Esophagus squamous epithelium (tissue), 4 donors: ENCODE measurements around the gene CADPS.

Experiments
- CTCF ChIP-seq, 6 experiments: fragments of 450-650 bp in 4 of 6; fragments of 200-600 bp in 2 of 6; sonication (generic) in 2 of 6; IDR thresholded peaks; one replicate each; pipeline ENCODE4 v1.5.1; 2016 to 2019; ENCODE audit warnings: antibody characterized with exemption in 6 of 6, mild to moderate bottlenecking in 4 of 6, moderate library complexity in 4 of 6
- POLR2A ChIP-seq, 4 donors: fragments of 450-650 bp; IDR thresholded peaks; one replicate each; pipeline ENCODE4 v1.6.1; 2017; ENCODE audit warnings: antibody characterized with exemption in 4 of 4, mild to moderate bottlenecking in 4 of 4, moderate library complexity in 3 of 4

DNA sequence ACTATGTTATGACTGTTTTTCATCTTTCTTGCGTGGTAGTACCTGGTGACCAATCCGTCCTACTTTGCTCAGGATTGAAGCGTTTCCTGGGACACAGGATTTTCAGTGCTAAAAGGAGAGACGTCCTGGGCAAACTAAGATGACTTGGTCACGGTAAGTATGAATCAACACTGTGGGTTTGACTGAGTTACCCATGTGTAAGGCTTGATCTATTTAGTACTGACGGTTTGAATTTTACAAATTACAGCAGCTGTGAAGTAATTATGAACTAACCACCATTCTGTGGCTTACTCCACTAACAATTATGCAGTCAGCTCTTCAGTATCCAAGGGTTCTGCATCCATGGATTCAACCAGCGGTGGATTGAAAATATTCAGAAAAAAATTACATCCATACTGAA, 328.9 kb downstream of the CADPS start:
- TF ChIP-seq CTCF (IDR thresholded peaks at IDR 0.05) (no peak), POLR2A (IDR thresholded peaks at IDR 0.05) (no peak)
